Ramos (cell line): ENCODE measurements around the gene STK10.

ENCODE experiments used
- in situ Hi-C: fragments of 300-500 bp; cut with MboI; formaldehyde crosslinking; loops from one replicate; pipeline ENCODE4 v1.14.3; 2022; ENCODE audit warnings: low sequenced_read_pairs; ENCODE audit not compliant: unreplicated experiment

Gene STK10

DNA sequence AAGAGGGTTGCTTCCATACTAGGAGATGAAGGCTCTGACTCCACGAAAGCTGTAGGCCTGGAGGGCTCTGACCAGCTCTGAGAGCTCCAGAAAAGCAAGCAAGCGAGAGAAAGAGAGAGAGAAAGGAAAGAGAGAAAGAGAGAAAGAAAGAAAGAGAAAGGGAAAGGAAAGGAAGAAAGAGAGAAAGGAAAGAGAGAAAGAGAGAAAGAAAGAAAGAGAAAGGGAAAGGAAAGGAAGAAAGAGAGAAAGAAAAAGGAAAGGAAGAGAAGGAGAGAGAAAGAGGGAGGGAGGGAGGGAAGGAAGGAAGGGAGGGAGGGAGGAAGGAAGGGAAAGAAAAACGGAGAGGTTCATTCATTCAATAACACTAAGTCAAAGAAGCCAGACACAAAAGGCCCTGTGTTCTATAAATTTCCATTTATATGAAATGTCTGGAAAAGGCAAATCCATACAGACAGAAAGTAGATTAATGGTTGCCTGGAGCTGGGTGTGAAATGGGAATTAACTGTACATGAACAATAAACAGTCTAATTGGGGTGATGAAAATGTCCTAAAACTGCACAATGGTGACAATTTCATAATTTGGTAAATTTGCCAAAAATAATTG is 1.8 kb upstream of the STK10 start:
- in situ Hi-C loops = loop anchor here (5.0 kb wide), 1 partner anchor 77 kb away; no protein-coding TSS in a partner anchor

DNA sequence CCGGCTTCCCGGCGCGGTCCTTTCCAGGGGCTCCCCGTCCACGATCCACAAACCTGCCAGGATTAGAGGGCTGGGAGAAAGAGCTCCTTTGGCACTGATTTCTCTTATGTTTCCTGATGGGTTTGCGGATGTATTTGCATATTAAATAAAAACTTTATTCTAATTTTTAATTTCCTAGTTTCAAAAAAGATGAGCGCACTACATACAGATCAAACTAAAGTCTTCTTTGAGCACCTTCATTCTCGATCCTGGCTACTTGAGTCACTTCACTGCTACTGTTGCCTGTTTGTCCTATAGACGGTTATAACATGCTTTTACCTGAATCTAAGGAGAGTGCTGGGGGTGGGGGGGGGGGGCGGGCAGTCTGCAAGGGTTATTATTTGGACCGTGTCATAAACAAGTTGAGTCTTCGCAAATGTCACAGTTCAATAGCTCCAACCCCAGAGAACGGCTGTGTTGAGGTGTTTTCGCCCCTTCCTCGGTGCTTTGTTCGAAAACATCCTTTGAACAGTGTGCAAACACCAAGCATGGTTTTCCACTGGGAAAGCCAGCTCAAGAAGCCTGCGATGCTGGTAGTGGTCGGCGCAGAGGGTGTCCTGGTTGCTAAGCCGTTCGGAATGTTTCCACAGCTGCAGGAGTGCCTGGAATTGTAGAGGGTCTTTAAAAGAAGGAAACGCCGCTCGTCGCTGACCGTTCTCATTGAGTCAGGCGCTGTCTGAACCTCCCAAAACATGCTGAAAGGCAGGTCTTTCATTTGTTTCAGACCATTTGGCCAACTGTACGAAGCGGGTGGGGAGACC is 1.1 kb upstream of the STK10 start:
- in situ Hi-C loops = loop anchor here (5.0 kb wide), 1 partner anchor 77 kb away; no protein-coding TSS in a partner anchor

DNA sequence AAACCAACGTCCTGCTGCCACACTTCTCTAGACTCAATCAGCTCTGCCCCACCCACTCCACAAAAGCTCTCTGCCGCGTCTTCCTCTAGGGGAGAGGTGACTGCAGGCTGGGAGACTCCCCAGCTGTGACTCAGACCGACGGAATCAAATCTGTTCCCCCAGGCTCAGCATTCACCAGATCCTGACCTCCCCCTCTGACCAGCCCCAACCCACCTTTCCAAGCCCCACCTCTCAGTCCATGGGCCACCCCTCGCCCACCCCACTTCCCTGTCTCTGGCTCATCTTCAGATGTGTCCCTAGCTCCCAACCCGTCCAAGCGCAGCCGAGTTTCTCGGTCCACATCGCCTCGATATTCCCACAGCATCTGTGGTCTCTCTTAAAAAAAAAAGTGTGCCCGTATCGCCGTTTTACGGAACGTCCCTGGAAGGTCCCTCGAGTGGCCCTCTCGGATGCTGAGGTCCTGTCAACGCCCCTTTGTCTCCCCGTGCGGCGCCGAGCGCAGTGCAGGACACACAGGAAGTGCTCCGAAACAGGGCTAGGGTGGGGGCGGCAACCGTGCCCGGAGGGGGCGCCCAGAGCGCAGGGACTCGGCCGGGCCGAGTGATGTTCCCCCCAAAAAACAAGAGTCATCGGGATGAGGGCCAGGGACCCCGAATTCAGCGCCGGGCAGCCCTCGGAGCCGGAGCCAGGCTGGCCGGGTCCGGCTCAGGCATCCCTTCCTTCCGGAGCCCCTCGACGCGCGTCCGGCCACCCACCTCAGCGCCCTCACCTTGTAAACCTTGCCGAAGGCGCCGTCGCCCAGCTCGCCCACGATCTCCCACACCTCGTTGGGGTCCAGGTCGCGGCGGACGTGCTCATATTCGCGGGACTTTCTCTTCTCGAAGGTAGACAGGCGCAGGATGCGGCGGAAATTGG is 649 bp downstream of the STK10 start:
- in situ Hi-C loops = loop anchor here (5.0 kb wide), 1 partner anchor 75 kb away; no protein-coding TSS in a partner anchor

DNA sequence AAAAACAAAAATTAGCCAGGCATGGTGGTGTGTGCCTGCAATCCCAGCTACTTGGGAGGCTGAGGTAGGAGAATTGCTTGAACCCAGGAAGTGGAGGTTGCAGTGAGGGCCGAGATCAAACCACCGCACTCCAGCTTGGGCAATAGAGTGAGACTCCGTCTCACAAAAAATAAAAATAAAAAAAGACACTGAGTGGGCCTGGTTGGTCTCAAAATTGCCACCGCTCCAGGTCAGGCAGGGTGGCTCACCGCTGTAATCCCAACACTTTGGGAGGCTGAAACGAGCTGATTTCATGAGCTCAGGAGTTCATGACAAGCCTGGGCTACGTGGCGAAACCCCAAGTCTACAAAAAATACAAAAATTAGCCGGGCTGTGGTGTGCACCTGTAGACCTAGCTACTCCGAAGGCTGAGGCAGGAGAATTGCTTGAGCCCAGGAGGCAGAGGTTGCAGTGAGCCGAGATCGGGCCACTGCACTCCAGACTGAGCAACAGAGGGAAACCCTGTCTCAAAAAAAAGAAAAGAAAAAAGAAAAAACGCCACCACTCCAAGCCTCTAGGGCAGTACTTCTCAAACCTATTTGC is 1.8 kb downstream of the STK10 start:
- in situ Hi-C loops = loop anchor here (5.0 kb wide), 1 partner anchor 74 kb away; no protein-coding TSS in a partner anchor

DNA sequence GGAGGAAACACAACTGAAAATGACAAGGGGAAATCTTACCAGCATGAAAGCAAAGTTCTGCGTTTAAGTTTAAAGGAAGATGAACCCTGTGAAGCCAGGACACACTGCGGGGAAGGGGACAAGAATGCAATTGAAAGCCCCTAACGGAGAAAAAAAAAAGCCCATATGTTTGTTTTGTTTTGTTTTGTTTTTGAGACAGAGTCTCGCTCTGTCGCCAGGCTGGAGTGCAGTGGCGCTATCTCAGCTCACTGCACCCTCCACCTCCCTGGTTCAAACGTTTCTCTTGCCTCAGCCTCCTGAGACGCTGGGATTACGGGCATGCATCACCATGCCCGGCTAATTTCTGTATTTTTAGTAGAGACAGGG is 2.9 kb downstream of the STK10 start:
- in situ Hi-C loops = loop anchor here (5.0 kb wide), 1 partner anchor 73 kb away; no protein-coding TSS in a partner anchor

DNA sequence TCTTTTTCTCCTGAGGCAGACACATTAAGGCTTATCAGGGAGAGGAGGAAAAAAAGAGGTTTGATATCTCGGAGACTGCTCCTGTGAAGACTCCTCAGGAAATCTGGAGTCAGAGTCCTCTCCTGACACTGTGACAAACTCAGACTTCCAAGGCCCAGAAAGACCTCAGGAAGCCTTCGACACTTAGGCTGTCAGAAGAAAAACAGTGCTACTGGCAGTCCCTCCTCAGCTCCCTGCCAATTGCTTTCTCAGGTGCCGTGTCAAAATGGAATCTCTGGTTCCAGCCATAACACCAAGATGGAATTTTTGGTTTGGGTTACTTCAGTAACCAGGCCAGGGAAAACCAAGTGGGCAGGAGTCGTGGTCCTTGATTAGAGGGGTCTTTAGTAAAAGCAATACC is 4.1 kb downstream of the STK10 start:
- in situ Hi-C loops = no loop called here

DNA sequence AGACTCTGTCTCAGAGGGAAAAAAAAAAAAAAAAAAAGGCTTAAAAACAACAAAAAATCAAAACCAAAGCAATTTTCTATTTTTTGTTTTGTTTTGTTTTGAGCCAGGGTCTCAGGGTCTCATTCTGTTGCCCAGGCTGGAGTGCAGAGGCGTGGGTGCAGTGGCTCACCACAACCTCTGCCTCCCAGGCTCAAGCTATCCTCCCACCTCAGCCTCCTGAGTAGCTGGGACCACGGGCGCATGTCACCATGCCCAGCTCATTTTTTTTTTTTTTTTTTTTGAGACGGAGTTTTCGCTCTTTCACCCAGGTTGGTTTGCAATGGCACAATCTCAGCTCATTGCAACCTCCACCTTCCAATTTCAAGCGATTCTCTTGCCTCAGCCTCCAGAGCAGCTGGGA is 5.7 kb downstream of the STK10 start:
- in situ Hi-C loops = no loop called here

DNA sequence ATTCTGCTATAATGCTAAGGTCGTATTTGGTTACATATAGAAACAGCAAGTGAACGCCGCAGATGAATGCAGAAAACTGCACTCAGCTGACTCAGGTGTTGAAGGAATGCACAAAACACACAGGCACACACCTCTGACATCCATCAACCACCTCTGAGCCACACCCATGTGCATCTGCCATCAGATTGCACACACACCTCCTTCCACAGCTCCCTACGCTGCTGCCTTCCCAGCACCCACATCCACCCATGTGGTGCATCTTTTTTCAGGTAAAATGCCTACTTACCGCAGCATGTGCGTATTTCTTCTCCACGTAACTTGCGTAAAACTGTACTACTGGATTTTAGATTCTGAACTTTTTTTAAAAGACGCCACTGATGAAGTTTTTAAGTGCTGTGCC is 7.1 kb downstream of the STK10 start:
- in situ Hi-C loops = no loop called here

DNA sequence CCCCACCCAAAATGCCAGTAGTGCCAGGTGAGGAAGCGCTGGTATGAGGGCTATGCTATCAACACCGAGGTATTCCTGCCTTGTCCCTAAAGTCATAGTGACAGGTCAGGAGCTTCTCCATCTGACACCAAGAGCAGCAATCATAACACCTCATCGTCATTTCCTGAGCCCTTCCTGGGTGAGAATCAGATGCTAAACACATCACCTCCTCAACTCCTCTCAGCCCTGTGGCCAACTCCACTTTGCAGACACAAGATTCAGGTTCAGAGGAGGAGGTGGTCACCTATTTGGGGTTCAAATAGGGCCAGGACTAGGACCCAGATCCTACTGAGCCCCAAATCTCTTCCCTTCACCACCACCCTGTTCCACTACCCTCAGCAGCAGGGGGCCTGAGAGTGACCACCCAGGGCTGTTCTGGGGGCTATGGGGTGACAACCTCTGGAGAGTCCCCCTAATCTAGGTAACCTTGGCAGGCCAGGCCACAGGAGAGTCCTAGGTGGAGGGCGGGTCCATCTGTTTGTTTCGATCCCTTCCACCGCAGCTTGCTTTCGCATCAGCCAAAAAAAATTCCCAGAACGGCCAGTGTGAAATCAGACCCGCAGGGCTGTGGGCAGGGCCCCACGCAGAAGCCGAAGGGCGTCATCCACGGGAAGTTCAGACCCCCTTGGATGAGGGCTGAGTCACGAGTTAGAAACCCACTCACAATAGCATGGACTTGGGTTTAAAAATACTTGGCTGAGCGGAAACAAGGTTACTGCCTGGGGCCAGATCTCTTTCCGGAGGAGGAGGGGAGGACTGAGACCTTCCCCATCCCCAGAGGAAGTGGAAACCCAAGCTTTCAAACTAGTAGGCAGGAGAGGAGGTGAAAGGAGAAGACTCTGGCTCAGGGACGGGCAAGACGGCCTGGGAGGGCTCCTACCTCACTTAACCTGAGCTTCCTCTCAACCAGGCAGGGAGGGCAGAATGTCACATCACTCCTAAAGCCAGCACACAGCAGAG is 8.7 kb downstream of the STK10 start:
- in situ Hi-C loops = no loop called here

DNA sequence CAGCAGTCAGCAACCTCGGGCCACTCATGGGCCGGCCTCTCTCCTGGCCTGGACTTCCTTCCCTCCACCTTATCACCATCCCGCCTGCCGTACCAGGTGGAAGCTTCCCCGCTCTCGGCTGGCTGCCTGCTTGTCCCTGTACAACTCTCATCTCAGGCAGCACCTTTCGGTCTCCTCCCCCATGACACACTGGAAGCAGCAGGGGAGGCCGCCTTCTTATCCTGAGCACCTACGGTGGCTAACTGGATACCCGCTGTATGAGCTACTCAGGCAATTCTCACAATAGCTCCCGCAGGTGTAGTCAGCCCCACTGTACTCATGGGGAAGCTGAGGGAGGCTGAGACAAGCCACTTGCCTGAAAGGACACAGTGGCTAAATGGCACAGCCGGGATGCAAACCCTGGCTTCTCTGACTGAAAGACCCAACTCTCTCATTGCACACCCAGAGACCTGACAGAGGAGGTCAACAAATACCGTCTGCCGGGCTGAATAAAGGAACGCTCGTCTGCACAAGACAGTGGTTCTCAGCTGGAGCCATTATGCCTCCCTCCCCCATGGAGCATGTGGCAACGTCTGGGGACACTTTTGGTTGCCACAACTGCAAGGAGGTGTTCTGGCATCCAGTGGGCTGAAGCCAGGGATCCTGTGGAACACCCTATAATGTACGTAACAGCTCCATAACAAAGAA is 9.6 kb downstream of the STK10 start:
- in situ Hi-C loops = no loop called here

DNA sequence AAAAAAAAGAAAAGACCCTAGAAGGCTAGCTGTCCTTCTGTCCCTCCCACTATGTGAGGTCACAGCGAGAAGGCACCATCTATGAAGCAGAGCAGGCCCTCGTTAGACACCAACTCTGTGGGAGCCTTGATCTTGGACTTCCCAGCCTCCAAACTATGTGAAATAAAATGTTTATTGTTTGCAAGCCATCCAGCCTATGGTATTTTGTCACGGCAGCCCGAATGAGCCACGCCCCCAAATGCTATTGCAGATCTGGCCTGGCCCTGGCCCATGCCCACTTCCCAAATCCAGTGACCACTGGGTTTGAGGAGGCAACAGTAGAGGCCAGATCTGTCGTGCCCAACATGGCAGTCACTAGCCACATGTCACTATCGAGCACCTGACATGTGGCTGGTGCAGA is 10.8 kb downstream of the STK10 start:
- in situ Hi-C loops = no loop called here

DNA sequence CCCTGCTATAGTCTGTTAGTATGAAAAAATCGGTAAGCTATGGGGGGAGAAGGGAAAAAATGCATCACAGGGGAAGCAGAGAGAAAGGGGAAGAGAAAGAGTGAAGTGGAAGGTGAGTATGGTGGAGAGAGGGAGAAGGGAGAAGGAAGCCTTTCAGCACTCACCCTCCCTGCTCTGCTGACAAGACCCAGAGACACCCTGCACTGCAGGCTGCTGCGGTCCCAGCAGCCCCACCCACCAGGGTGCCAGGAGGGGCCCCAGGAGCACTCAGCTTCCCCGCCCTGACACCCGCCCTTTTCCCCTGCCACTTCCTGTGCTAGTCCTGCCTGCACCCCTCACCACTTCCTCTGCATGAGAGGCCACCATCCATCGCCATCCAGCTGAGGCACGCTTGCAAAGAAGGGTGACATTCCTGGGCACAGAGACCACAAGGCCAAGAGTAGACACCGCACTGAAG is 12.7 kb downstream of the STK10 start:
- in situ Hi-C loops = no loop called here

DNA sequence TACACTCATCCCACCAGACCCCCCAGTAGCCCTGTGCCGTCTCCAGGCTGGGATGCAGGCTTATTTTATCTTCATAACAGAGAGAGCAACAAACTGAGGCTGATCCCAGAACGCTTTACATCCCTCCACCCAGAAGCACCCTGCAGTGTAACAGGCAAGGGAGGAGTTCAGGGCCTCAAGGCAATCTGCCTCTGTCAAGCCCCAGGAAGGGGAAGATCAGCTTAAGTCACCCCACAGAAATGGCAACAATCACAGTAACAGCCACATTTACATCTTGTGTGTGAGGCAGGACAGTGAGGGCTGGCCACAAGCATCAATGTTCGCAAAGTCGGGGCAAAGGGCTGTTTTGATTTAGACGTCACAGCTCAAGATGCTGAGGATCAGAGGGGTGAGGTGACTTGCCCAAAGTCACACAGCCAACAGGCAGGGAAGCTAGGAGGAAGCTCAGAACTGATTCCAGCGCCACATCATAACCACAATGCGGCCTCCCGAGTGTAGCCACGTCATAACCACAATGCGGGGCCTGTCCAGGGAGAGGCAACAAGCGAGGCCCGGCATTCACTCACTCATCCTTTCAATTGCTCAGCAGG is 14.4 kb downstream of the STK10 start:
- in situ Hi-C loops = no loop called here

DNA sequence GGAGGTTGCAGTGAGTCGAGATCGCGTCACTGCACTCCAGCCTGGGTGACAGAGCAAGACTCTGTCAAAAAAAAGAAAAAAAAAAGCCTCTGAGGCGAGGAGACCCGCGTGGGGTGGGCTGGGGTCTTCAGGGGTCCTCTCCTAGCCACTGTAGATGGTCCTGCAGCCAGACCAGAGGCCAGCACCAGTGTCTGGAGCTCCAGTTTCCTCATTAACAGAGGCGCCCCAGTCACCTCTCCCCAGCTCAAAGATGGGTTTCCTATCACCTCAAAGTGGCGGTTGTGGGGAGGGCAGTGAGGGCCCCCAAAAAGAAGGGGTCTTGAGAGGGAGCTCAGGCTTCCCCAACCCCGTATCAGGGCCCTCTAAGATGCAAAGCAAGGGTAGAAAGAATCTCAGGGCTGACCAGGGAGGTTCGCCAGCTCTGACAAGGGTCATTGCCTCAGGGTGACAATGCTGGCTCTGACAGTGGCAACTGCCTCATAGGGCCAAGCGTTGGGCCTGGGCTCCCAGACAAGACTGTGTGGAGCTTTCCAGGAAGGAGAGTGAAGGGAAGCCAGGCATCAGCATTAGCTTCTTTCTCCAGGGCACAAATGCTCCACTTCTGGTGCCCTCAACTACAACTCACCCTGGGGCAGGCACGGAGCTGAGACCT is 15.0 kb downstream of the STK10 start:
- in situ Hi-C loops = no loop called here

DNA sequence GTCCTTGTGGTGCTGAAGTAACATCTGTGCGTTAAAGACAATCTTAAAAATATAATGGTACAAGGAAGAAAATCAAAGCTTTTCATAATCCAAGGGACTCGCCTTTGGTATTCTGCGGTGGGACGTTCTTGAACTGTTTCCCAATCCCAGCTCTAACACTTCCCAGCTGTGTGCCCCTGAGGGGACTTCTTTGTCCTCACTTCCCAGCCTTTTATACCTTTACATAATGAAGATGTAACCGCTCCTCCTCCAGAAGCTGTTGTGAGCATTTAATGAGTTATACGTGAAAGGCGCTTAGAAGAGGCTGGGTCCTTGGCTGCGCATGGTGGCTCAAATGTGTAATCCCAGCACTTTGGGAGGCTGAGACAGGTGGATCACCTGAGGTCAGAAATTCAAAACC is 16.9 kb downstream of the STK10 start:
- in situ Hi-C loops = no loop called here

DNA sequence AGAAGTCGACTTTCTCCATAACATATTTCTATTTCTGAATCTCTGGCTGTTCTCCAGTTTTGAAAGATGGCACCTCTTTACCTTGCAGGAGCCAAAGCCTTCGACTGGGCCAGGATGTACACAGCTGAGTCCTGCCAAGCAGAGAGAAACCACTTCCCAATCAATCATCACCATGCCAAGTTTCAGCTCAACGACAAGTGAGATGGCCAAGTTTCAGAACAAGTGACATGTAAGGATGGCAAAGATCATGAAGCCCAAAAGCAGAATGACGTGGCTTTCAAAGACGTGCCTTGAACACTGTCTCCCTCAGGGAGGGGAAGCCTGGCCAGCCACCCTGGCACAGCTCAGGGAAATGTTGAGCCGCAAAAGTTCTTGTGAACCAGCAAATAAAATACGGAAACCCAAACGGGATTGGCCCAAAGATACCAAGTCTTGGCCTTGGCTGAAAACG is 17.7 kb downstream of the STK10 start:
- in situ Hi-C loops = no loop called here

DNA sequence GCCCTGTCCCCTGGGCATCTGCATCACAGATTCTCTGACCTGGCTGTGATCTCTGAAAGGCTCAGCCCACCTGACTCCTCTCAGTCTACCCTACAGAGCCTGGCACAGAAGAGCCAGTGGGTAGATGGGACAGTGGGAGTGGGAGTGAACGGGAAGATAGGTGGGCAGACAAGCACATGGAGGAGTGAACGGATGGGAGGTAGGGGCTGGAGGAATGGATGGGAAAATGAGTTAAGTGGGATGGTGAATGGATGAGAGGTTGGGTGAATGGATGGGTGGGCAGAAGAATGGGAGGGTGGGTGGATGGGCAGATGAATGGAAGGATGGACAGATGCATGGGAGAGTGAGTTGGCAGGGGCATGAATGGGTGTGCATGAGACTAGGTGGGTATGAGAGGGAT is 18.8 kb downstream of the STK10 start:
- in situ Hi-C loops = no loop called here

DNA sequence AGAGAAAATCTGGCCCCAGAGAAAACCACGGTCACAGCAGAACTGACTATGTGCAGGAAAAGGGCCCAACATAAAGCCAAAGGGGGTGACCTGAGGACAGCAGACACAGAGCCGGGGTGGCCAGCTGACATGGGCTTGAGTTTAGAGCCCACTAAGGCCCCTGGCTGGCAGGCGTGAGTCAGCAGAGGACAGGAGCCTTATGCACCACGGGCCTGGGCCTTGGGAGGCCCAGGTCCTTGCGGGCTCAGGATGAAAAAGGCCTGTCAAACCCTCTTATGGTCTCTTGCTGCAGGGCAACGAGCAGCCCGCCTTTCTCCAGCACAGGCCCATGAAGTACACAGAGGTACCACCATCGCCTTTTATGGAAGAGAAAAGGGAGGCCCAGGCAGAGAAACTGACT is 19.7 kb downstream of the STK10 start:
- in situ Hi-C loops = no loop called here
